Small intestine (tissue), 7 donors: Measurements from ENCODE around the gene ZNF462. TPM values are rescaled to one million over a fixed set of nuclear protein-coding genes. Genes with fewer than 3 reads are reported as not detected.

Experiments
- DNase-seq, 2 donors: peaks; one replicate each; pipeline versions ENCODE4 v3.0.0 to v3.0.0-alpha.2; 2013
- FAIRE-seq: peaks from 2 replicates; lab custom pipeline; 2012; peaks lifted over from hg19 to GRCh38; lab: Jason Lieb, UNC
- H3K27ac ChIP-seq, 3 donors: one replicate each; pipeline ENCODE4 v1.5.1; 2013; ENCODE audit warnings: low read length in 2 of 3, mild to moderate bottlenecking in 2 of 3, control low read depth in 1 of 3, inconsistent platforms in 1 of 3, low read depth in 1 of 3, moderate library complexity in 1 of 3
- H3K27me3 ChIP-seq, 3 donors: one replicate each; pipeline ENCODE4 v1.6.1; 2013; ENCODE audit warnings: low read length in 3 of 3, inconsistent platforms in 1 of 3; ENCODE audit not compliant: control insufficient read depth in 3 of 3, insufficient read depth in 3 of 3
- H3K36me3 ChIP-seq, 3 donors: one replicate each; pipeline ENCODE4 v1.6.1; 2013; ENCODE audit warnings: low read length in 3 of 3, inconsistent platforms in 1 of 3, low read depth in 1 of 3, mild to moderate bottlenecking in 1 of 3, moderate library complexity in 1 of 3; ENCODE audit not compliant: control insufficient read depth in 3 of 3, insufficient read depth in 2 of 3
- H3K4me1 ChIP-seq, 3 donors: one replicate each; pipeline ENCODE4 v1.6.1; 2013; ENCODE audit warnings: low read length in 2 of 3, inconsistent platforms in 1 of 3, low read depth in 1 of 3, mild to moderate bottlenecking in 1 of 3, moderate library complexity in 1 of 3; ENCODE audit not compliant: control insufficient read depth in 3 of 3, insufficient read depth in 2 of 3
- H3K4me3 ChIP-seq, 3 donors: one replicate each; pipeline ENCODE4 v1.5.1; 2013; ENCODE audit warnings: low read length in 3 of 3, control low read depth in 1 of 3, inconsistent platforms in 1 of 3, low read depth in 1 of 3, mild to moderate bottlenecking in 1 of 3, moderate library complexity in 1 of 3
- H3K9me3 ChIP-seq, 2 donors: one replicate each; pipeline ENCODE4 v1.6.1; 2013; ENCODE audit warnings: low read depth in 1 of 2, low read length in 1 of 2; ENCODE audit not compliant: control insufficient read depth in 2 of 2, insufficient read depth in 1 of 2
- WGBS, 3 donors: extraction: QIAGEN DNeasy Blood & Tissue Kit; methylation state at CpG; one replicate each; pipeline ENCODE4 v1.1.7; 2013; 5-methylcytosine and 5-hydroxymethylcytosine counted together
- polyA plus RNA-seq, 4 donors: library from polyadenylated mRNA; stranded (reverse) in 3 of 4; unstranded in 1 of 4; fragments of 200-250 nt in 3 of 4; fragments of 120-200 nt in 1 of 4; gene quantifications; one replicate each; pipeline versions ENCODE4 v1.2.1 to v1.2.3, GENCODE V29; 2013
- donor health status: healthy with polysubstance abuse.
- donor health status: control.
- donor health status: control.
- donor health status: Bipolar disorder and iron deficiency.
- donor health status: healthy.

ZNF462 gene
- polyA plus RNA-seq, 4 donors, result 0.54 to 13.0 (median 3.3) TPM

DNA sequence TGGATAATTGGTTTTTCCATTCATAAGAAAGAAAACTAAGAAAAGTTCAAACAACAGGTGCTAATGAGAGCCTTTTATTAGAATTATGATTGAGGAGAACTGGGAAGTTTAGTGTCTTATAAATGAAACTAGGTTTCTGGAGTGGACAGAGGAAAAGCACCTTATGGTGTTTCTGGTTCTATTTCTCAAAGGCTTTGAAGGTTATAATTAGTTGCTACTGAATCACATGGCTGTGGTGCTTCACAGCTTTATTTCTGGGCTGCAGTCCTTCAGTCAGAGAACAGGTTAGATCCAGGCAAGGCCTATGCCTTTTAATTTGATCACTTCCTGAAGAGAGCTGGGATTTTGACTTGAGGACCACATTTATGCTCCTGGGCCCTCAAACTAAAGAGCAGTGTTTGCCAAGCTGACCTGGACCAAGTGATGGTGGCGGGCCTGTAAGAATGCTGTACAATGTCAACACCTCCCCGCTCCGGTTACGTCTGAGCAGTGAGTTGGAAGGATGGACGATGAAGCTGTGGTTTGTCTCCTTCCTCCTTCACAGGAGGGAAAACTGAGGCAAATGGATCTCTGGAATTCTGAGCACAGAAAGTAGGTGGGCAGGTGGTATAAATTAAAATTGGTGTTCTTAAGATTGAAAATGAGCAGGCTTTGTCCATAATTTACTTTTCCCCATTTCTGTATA, 56.0 kb downstream of the ZNF462 start:
- H3K27ac ChIP-seq, result peak overlapping the region in 1 of 3 donors; percentile 96
- no peaks in the 10 kb centered on the region for H3K9me3 ChIP-seq
- DNase-seq (no peak), FAIRE-seq (no peak)
- no peak overlapping the region for H3K4me3 ChIP-seq
- H3K36me3 ChIP-seq, result peaks cover 0 to 5% (median 0%) of the 10 kb centered on the region in 3 donors
- H3K4me1 ChIP-seq, result peaks cover 6 to 65% (median 17%) of the 10 kb centered on the region in 3 donors
- no peaks in the 10 kb centered on the region for H3K27me3 ChIP-seq
- 92 to 98% (median 98%) methylated on average over 5 of the region's 5 CpGs for WGBS, 3 donors

DNA sequence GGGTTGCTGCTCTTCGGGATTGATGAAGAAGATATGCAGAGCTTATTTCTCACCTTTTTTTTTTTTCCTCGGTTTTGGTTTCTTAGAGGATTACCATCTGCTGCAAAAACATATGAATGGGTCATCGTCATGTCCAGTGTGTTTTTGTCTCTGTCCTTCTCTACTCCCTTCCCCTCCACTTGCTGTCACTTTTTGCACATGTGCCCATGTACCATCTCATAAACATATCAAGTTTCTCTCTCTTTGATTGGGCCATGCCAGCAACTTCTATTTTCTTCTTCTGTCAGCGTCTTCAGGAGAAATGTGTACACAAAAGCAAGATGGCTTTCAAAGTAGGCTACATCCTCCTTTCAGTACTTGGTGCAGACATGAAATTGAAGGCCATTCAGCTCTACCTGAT, 57.1 kb downstream of the ZNF462 start:
- peak in 1 of 2 donors; percentile 24 for DNase-seq
- Histone ChIP-seq H3K27ac (peak overlapping the region; percentile 38 to 96 (median 64)), H3K36me3 (peaks cover 0 to 16% (median 0%) of the 10 kb centered on the region in 3 donors), H3K27me3 (no peaks in the 10 kb centered on the region), H3K4me3 (no peak overlapping the region), H3K4me1 (peaks cover 6 to 65% (median 17%) of the 10 kb centered on the region in 3 donors), H3K9me3 (no peaks in the 10 kb centered on the region)
- no peak for FAIRE-seq
- 70 to 80% (median 78%) methylated on average over 4 of the region's 4 CpGs for WGBS, 3 donors

DNA sequence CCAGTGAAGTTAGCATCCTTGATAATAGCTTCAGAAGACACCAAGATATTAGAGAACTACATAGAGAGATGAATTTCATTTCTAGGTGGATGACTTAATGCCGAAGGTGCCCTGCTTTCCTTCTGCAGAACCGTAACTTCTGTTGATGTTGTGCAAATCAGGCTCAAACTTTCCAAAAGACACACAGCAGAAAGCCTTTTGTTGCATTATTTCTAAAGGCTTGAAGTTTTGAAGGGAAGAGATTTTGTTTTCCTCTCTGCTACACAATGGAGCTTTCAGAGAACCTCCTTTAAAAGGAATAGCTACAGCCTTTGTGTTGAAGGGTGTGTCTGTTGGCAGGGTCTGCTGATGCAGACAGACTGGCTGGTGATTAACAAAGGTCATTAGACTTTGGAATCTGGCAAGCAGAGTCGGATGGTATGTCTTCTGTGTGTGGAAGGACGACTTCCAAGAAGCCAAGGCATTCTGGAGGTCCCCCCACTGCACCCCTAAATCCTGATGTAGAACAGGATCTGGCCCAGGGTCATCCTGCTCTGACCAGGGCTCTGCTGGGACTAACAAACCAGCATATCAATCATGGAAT, 57.8 kb downstream of the ZNF462 start:
- H3K4me3 ChIP-seq, result peak overlapping the region in 2 of 3 donors; percentile 2 to 22
- no peaks in the 10 kb centered on the region for H3K9me3 ChIP-seq
- H3K27ac ChIP-seq, result peak overlapping the region; percentile 91 to 99 (median 96)
- peak; percentile 93 to 94 for DNase-seq
- WGBS, 3 donors, result 7 to 41% (median 27%) methylated on average over 4 of the region's 4 CpGs
- peaks cover 6 to 60% (median 17%) of the 10 kb centered on the region in 3 donors for H3K4me1 ChIP-seq
- FAIRE-seq, result no peak
- no peaks in the 10 kb centered on the region for H3K27me3 ChIP-seq
- H3K36me3 ChIP-seq, result peaks cover 0 to 22% (median 0%) of the 10 kb centered on the region in 3 donors

DNA sequence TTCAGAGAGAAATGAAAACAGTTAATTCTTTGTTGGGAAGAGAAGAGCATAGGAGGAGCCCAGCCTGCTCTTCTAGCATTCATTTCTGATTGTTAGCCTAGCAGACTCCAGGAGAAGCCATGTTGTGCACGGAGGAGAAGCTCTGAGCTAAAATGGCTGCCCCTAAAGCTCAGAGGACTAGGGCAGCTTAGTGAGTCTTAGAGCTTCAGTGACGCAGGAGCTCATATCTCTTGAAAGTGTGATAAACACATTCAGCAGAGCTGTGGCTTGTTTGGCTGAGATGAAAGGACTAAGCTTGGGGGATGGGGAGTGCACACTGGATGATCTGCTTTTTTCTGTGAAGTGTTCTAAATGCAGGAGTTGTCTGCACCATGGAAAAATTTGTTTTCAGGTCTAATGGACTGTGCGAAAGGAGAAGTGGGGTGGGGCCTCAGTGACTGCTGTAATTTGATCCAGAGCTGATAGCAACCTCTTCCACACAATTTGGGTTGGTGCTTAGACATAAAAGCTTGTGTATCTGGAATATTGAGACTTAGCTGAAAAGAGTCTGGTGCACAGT, 58.5 kb downstream of the ZNF462 start:
- Histone ChIP-seq H3K36me3 (peaks cover 0 to 24% (median 0%) of the 10 kb centered on the region in 3 donors), H3K27ac (peak overlapping the region; percentile 91 to 99 (median 96)), H3K9me3 (no peaks in the 10 kb centered on the region), H3K4me3 (peak overlapping the region in 2 of 3 donors; percentile 2 to 22), H3K4me1 (peaks cover 4 to 54% (median 13%) of the 10 kb centered on the region in 3 donors), H3K27me3 (no peaks in the 10 kb centered on the region)
- FAIRE-seq, result no peak
- DNase-seq, result peak; percentile 91
- 6 to 27% (median 11%) methylated on average over 3 of the region's 3 CpGs for WGBS, 3 donors

DNA sequence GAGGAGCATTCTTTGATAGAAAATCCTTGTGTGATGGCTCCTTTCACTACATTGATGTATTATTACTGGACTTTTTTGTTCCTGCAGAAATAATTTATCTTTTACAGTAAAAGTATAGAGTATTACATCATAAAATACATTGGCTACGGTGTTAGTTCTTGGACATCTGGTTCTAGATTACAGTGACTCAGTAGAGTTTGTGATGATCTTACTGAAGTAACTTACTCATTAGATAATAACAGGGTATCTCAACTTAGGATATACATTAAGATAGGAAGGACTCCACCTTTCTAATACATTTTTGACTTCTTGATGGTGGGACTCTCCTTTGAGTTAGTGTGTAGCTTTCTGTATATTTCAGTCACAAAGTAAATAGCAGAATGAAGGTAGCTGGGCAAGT, 59.1 kb downstream of the ZNF462 start:
- H3K9me3 ChIP-seq, result peaks cover 0 to 2% of the 10 kb centered on the region in 2 donors
- 15 to 53% (median 33%) methylated on average over 1 of the region's 1 CpG for WGBS, 3 donors
- H3K36me3 ChIP-seq, result peaks cover 0 to 28% (median 0%) of the 10 kb centered on the region in 3 donors
- no peaks in the 10 kb centered on the region for H3K27me3 ChIP-seq
- H3K4me1 ChIP-seq, result peaks cover 4 to 49% (median 12%) of the 10 kb centered on the region in 3 donors
- peak overlapping the region; percentile 91 to 99 (median 96) for H3K27ac ChIP-seq
- FAIRE-seq, result no peak
- DNase-seq, result peak; percentile 19 to 38
- no peak overlapping the region for H3K4me3 ChIP-seq

DNA sequence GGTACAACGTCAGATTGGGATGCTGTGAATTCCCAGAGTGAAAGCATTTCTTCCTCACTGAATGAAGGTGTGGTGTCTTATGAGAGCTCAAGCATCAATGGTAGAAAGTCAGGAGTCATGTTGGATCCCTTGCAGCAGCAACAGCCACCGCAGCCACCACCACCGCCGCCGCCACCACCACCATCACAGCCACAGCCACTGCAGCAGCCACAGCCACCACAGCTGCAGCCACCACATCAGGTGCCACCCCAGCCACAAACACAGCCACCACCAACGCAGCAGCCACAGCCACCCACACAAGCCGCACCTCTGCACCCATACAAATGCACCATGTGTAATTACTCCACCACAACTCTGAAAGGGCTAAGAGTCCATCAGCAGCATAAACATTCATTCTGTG, 62.4 kb downstream of the ZNF462 start:
- FAIRE-seq (no peak), DNase-seq (no peak)
- H3K9me3 ChIP-seq, result peaks cover 0 to 6% of the 10 kb centered on the region in 2 donors
- peaks cover 0 to 53% (median 0%) of the 10 kb centered on the region in 3 donors for H3K36me3 ChIP-seq
- no peaks in the 10 kb centered on the region for H3K27me3 ChIP-seq
- peaks cover 0 to 35% (median 8%) of the 10 kb centered on the region in 3 donors for H3K4me1 ChIP-seq
- no peak overlapping the region for H3K4me3 ChIP-seq
- no peak overlapping the region for H3K27ac ChIP-seq
- WGBS, 3 donors, result 92 to 96% (median 95%) methylated on average over 7 of the region's 7 CpGs

DNA sequence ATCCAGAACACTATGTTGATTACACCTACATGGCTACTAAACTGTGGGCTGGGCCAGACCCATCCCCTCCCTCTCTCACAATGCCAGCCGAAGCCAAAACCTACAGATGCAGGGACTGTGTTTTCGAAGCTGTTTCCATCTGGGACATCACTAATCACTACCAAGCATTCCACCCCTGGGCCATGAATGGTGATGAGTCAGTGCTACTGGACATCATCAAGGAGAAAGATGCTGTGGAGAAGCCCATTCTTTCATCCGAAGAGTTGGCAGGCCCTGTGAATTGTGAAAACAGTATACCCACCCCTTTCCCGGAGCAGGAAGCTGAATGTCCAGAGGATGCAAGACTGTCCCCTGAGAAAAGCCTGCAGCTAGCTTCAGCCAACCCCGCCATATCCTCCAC, 65.0 kb downstream of the ZNF462 start:
- no peaks in the 10 kb centered on the region for H3K27me3 ChIP-seq
- H3K36me3 ChIP-seq, result peaks cover 0 to 66% (median 0%) of the 10 kb centered on the region in 3 donors
- no peak overlapping the region for H3K4me3 ChIP-seq
- 92 to 98% (median 96%) methylated on average over 5 of the region's 5 CpGs for WGBS, 3 donors
- no peak for DNase-seq
- H3K9me3 ChIP-seq, result peaks cover 0 to 6% of the 10 kb centered on the region in 2 donors
- peaks cover 0 to 26% (median 2%) of the 10 kb centered on the region in 3 donors for H3K4me1 ChIP-seq
- no peak for FAIRE-seq
- no peak overlapping the region for H3K27ac ChIP-seq

DNA sequence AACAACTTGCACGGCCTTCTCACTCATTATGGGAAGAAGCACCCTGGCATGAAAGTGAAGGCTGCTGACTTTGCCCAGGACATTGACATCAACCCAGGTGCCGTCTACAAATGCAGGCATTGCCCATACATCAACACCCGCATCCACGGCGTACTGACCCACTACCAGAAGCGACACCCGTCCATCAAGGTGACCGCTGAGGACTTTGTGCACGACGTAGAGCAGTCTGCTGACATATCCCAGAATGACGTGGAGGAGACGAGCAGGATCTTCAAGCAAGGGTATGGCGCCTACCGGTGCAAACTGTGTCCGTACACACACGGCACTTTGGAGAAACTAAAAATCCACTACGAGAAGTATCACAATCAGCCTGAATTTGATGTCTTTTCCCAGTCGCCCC, 65.4 kb downstream of the ZNF462 start:
- WGBS, 3 donors, result 95 to 98% (median 98%) methylated on average over 18 of the region's 18 CpGs
- H3K36me3 ChIP-seq, result peaks cover 0 to 63% (median 0%) of the 10 kb centered on the region in 3 donors
- no peak overlapping the region for H3K4me3 ChIP-seq
- no peaks in the 10 kb centered on the region for H3K27me3 ChIP-seq
- peaks cover 0 to 22% (median 0%) of the 10 kb centered on the region in 3 donors for H3K4me1 ChIP-seq
- H3K9me3 ChIP-seq, result peaks cover 0 to 6% of the 10 kb centered on the region in 2 donors
- FAIRE-seq, result no peak
- no peak overlapping the region for H3K27ac ChIP-seq
- no peak for DNase-seq
